Measurements from ENCODE around the gene SLC25A30.

- TF ChIP-seq CTCF (IDR thresholded peaks at IDR 0.05 in 8 of 11, conservative IDR thresholded peaks at IDR 0.05 in 3 of 11) = no peak
- no peak for TF ChIP-seq POLR2A (IDR thresholded peaks at IDR 0.05)
- TF ChIP-seq POLR2AphosphoS5 (IDR thresholded peaks at IDR 0.05) = no peak
Observed at GRCh38 chr13:45361596-45362206, 56.5 kb downstream of the SLC25A30 start.
